COLO668 (cell line): ENCODE measurements around the gene ABCA2.

Source experiments
- DNase-seq: peaks from one replicate; lab custom pipeline; 2025; ENCODE audit not compliant: unreplicated experiment; lab: John Stamatoyannopoulos, UW

Gene ABCA2

DNA sequence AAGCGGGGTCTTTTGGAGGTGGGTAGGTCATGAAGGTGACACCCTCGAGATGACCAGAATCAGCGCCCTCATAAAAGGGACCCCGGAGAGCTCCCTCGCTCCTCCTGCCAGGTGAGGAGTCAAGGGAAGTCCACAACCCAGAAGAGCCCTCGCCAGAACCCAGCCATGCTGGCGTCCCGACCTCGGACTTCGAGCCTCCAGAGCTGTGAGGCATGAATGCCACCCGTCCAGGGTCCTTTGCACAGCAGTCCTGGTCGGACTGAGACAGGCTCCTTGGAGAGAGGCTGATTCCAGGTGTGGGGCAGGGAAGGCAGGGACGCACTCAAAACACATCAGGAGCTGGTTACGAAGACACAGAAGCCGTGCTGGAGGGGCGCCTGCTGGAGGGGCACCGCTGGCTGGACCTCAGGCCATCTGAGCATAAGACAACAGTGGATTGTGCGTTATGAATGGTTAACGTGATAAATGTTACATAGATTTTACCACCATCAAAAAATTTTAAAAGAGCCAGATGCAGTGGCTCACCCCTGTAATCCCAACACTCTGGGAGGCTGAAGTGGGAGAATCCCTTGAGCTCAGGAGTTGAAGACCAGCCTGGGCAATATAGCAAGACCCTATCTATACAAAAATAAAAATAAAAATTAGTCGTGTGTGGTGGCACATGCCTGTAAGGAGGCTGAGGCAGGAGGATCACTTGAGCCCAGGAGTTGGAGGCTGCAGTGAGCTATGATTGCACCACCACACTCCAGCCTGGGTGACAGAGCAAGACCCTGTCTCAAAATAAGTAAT lies 26.0 kb downstream of the ABCA2 start:
- no peak for DNase-seq

DNA sequence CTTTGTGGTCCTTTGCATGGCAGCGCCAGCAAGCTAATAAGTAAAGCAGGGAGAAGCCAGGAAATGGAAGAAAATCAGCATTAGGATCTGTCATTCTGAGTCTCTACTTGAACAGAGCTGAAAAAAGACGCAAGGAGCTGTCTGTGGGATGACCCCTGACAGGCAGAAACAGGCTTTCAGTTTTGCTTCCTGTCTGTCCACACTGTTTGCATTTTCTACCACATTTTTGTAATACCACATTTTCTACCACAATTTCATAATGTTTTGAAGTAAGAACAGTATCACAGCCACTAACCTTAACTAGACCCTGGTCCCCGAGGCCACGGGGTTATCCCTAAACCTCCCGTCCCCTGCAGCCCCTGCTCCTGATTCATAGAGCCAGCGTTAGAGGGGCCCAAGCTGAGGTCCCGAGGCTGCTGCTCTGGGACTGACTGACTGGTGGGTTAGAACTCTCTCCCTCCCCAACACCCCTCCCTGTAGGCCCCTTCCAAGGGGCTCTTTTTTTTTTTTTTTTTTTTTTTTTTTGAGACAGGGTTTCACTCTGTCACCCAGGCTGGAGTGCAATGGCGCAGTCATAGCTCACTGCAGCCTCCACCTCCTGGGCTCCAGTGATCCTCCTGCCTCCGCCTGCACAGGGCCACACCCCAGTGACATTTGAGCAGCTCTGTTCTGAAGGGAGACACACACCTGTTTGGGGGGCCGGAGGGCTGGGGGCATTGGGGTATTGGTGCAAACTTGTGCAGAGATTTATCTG lies 27.7 kb downstream of the ABCA2 start:
- no peak for DNase-seq

DNA sequence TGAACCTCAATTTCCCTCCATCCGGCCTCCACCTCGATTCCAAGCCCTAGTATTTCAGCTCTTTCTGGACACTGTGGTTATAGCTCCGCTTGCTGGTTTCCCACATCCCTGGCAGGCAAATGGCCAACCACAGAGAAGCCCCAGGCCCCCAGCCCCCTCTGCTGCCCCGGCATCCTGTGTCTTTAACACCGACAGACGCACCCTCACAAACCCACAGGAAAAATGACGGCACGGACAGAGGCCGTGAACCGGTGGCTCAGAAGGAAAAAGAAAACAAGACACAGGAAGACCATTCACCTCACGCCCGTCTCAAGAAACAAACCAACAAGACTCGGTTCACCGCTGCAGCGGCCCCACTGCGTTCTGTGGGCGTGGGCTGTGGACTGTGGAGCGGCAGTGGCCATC lies 30.2 kb downstream of the ABCA2 start:
- DNase-seq, result peak; percentile 15

DNA sequence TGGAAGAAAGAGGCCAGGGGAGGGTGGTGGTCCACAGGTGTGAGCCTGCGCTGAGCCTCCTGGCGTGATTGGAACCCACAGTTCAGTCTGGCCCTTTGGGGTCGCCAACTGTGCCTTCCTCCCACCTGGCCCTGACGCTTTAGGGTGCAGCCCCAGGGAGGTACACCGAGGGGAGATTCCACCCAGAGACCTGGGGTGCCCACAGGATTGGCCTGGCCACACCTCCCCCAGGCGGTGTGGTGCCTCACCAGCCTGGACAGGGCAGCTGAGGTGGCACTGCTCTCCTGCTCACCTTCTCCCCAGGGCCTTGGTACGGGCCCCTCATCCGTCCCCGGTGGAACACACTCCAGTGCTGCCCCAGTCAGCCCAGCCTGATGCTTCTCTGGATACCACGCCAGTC lies 30.7 kb downstream of the ABCA2 start:
- DNase-seq, result no peak

DNA sequence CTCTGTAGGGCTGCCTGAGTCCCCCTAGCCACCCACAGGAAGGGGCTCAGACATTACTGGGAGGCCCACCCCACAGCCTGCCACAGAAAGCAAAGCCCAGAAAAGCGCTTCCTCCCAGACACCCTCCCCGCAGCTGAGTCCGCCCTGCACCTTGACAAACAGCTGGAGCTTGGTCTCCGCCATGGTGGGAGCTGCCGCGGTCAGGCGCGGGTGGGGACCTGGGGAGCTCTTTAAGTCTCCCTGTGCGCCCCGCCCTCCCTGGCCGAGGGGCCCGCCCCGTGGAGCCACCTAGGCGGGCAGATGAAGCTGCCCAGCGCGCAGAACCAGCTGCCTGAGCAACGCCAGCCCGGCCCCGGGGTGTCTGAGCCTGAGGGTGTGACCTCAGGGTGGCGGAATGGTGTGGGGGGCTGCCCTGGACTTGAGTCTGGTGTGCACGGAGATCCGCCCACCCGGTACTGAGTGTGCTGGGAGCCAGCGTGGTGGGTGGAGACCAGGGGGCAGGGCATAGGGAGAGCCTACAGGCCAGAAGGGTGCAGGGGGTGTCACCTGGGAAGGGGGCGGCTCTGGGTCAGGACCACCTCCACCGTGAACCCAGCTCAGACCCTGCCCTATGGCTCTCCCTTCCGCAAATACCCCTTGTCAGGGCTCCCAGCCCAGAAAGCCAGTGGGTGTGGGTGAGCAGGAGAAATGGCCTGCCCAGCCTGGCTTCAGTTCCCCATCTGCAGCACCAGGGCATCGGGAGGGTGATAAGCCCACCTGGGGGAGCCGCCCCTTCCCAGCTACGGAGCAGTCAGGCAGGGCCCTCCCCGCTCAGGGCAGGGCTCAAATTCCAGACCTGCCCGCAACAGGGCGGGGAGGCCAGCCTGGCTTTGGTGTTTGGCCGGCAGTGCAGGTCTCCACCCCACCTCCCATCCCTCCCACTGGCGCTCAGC lies 31.4 kb downstream of the ABCA2 start, which contains the start of gene CLIC3:
Gene CLIC3 (minus strand): TSS at position 208 of the 932 bp plus-strand sequence. CDS start 25 bp downstream, at position 183.
- DNase-seq, result peak; percentile 60

DNA sequence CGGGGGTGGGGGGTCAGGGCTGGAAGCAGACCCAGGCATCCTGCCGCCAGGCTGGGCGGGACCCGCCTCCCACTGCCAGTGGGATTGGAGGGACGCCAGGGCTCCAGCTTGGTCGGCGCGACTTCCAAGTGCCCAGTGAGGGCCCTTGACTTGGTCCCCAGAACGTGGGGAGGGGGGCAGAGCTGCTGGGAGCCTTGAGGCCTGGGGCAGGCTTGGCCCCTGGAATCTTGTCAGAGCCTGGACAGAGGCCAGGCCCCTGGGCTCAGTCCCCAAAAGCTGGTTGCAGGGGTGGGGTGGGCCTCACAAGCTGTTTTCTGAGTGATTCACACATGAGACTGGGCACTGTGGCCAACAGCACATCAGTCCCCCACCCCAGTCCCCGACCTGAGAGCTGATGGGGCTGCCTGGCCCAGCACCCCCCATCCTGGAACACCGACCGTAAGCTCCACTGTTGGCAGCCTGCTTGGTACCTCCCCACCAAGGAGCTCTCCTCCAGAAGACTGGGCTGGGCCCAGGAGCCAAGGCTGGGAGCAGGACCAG lies 32.2 kb downstream of the ABCA2 start:
- no peak for DNase-seq

DNA sequence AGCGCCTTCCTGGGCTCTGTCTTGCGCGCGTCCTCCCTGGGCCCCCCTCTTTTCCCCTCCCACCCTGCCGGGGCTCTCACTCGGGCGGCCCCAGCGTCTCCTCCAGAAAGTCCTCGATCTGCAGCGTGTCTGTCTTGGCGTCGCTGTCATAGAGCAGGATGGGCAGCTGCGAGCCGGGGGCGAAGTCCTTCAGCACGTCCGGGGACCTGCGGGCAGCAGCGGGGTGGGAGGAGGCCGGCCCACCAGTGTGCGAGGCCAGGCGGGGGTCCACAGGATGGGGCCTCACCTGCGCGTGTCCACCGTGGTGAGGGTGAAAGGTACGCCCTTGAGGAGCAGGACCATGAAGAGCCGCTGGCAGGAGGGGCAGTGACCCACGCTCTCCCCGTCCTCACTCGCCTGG lies 32.7 kb downstream of the ABCA2 start:
- no peak for DNase-seq

DNA sequence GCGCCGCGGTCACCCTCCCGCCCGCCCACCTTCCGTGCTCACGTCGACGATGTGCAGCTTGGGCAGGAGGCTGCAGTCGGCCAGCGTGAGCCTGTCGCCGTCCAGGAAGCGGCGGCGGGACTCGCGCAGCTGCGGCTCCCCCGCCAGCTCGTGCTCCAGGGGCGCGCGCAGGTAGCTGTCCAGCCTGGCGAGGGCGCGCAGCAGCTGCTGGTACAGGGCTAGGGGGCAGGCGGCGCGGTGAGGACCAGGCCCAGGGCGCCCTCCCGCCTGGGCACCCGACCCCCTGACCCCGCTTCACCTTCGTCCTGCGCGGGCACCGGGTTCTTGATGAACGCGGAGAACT lies 33.2 kb downstream of the ABCA2 start:
- DNase-seq, result no peak

DNA sequence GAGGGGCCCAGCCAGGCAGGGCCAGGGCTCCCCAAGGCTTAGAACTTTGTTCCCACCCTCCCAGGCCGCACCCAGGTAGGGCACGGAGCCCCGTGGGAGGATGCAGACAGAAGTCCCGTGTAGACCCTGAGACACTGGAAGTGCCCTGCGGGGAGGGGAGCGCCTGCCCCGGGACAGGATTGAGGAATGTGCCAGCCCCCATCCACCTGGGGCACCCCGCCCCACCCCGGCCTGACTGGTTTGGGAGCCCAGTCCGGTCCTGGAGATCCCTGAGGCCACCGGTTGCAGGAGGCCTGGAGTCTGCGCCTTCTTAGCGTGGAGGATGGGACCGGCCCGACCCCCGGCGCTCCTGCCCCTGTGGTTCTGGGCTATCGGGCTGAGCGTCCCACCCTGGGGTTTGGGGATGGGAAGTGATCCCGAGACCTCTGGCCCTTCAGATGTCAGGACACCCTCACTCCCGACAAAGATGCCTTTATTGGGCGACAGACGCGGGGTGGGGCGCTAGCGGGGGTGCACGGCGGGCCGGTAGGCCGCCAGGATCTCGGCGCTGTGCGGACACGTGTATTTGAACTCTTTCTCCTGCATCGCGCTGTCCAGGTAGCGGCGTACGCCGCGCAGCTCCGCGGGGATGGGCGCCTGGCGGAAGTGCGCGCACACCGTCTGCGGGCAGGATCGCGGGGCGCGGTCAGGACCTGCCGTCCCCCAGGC lies 33.7 kb downstream of the ABCA2 start:
- no peak for DNase-seq

DNA sequence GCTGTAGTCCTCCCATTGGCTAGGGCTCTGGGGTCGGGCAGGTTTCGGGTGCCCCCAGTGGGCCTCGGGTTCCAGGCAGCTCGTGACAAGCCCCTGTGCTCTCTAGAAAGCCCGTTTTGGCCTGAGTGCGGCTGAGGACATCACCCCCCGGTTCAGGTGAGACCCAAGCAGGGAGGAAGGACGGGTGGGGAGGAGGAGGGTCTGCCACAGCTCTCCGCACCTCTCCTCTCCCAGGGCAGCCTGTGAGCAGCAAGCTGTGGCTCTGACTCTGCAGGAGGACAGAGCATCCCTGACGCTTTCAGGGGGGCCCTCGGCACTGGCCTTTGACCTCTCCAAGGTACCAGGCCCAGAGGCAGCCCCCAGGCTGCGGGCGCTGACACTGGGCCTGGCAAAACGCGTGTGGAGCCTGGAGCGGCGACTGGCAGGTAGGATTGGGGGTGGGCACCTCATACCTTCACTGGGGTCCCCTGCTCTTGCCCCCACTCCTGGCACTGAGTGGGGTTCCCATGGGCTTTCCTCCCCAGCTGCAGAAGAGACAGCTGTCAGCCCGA lies 35.1 kb downstream of the ABCA2 start:
- DNase-seq, result no peak

DNA sequence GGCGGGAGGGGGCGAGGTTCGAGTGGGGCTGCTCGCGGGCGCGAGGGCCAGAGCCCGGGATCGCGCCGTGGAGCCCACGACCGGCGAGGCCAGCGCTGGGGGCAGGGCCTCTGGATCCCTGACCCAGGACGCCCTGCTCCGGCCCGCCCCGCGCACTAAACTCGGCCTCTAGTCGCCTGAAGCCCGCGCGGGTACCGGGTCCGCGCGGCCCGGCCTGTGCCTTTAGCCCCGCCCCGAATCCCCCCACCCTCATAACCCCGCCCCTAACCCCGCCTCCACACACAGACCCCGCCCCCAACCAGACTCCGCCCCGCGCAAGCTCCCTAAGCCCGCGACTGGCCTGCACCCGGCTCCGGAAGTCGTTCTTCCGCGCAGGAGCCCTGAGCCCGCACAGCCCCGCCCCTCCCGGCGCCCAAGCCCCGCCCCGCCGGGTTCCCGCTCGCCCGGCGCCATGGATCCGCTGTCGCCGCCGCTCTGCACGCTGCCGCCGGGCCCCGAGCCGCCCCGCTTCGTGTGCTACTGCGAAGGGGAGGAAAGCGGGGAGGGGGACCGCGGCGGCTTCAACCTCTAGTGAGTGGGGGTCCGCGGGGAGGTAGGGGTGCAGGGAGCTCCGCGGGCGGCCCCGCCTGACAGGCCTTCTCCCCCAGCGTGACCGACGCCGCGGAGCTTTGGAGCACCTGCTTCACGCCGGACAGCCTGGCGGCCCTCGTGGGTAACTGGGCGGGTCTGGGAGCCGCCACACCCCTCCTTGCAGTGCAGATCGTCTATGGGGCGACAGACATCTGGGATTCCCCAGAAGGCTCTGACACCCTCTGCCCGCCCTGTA lies 35.8 kb downstream of the ABCA2 start, which contains the start of gene PAXX:
Gene PAXX (plus strand): TSS at position 430 of the 826 bp plus-strand sequence. CDS start 22 bp downstream, at position 452.
- DNase-seq, result peak; percentile 94

DNA sequence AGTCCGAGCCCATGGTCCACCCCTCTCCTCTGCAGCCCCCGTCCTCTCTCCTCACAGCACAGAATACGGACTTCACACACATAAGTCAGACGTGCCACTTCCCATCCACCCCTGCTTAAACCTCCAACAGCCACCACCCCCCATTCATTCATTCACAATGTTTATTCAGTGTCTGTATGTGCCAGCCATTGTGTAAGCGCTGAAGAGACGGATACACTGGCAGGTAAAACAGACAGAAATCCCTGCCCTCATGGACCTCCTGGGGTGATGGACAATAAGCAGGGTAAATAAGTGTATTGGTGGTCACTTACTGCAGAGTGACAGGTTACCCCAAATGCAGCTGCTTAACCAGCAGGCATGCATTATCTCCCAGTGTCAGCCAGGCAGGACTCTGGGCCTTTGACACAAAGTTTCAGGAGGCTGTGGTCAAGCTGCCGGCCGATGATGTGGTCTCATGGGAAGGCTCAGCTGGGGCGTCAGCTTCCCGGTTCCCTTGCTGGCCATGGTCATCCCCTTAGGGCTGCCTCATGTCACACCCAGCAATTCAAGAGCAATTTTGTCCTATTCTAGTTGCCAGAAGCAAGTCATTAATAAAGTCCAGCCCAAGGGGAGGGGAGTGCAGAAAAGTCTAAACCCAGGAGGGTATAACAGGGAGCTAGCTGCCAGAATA lies 37.7 kb downstream of the ABCA2 start:
- peak; percentile 81 for DNase-seq

DNA sequence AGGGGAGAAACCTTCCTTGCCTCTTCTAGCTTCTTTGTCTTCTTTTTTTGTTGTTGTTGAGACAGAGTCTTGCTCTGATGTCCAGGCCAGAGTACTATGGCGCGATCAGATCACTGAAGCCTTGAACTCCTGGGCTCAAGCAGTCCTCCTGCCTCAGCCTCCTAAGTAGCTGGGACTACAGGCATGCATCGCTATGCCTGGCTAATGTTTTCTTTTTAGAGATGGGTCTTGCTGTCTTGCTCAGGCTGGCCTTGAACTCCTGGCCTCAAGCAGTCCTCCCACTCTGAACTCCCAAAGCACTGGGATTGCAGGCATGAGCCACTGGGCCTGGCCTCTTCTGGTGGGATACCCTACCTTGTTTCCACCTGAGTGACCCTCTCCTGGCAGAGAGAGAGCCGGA lies 39.2 kb downstream of the ABCA2 start:
- no peak for DNase-seq

DNA sequence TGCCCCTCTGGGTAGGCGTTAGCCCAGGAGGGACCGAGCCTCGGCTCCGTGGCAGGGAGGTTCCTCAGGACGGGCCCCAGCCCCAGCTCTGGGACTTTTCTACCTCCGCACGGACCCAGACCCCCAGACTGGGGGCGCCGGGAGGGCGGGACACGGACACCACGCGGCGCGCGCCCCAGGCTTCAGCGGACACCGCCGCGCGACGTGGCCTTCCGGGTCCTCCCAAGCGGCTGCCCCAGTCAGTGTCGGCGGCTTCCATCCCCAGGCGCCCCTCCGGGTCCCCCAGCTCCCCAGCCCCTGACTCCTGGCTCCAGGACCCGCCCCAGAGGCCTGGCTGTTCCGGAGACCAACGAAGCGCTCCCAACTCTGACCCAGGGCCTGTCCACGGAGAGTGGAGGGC lies 42.2 kb downstream of the ABCA2 start:
- DNase-seq, result no peak

DNA sequence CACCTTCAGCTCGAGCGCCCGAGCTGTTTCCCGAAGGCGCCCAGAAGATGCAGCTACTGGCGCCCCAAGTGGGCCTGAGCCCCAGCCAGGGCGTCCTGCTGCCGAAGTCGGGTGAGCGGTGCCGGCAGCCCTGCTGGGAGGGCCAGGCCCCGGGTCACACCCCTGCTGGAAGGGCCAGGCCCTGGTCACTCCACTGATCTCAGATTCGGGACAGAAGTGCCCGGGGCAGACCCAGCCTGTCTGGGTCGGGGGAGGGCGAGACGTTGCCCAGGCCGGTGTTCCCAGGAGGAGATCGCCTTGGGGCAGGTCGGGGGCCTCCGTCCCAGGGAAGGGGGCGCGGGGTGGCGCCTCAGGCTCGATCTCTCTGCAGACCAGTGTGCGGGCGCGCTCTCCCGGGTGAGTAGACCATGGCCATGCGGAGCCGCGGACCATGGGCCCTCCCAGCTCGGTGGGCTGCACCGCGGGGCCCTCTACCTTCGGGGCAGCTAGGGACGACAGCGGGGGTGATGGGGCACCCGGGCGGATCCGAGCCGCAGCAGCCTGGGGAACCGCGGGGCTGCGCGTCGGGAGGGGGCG lies 42.9 kb downstream of the ABCA2 start:
- no peak for DNase-seq

DNA sequence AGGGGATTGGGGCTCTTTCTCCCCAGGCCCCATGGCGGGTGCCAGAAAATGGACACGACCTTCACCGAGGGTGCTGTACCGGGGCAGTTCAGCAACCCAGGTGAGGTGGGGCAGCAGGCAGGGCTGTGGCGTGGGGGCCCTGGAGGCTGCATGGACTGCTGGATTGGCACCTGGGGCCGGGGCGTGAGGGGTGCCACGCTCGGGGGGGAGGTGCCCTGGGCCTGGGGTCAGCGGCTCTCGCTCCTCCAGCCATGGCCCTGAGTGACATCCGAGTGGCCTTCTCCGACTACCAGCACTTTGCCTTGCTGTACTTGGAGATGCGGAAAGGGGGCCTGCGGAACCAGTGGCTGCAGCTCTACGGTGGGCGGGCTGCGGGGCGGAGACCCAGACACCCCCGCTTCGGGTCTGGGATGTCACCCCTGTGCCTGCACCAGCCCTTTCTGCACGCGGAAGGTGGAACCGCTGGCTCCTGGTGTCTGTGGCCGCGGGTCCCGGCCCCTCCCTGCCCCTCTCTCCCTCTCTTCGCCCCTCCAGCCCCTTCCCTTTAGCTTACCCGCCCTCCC lies 43.5 kb downstream of the ABCA2 start:
- DNase-seq, result no peak

DNA sequence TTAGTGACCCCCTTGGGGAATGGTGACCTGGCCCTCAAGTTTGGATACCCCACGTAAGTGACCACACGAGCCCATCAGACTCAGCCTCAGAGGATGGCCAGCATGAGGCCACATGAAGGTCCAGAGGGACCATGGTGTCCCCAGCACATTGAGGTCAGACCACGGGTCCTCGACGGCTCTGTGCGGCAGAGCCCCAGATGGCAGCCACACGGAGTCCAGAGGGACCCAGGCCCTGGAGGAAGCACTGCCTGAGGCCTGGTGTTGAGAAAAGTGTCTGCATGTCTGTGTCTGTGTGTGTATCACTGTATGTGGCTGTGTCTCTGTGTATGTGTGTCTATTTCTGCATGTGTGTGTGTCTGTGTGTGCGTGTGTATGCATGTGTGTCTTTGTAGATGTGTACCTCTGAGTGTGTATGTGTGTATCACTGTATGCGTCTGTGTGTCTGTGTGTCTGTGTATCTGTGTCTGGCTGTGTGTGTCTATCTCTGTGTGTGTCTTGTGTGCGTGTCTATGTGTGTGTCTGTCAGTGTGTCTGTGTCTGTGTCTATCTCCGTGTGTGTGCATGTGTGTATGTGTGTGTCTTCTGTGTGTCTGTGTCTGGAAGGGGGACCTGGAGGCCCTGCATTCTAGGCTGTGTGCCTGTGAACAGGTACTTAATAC lies 44.3 kb downstream of the ABCA2 start:
- DNase-seq, result no peak
